Activated T-cell treated with anti-CD3 and anti-CD28 coated beads for 48 hours (primary cell): ENCODE measurements around the gene TMEM234.

Experiments used
- DNase-seq: peaks from one replicate; pipeline ENCODE4 v3.0.0-alpha.2; 2020; ENCODE audit warnings: low read depth

The TMEM234 gene

DNA sequence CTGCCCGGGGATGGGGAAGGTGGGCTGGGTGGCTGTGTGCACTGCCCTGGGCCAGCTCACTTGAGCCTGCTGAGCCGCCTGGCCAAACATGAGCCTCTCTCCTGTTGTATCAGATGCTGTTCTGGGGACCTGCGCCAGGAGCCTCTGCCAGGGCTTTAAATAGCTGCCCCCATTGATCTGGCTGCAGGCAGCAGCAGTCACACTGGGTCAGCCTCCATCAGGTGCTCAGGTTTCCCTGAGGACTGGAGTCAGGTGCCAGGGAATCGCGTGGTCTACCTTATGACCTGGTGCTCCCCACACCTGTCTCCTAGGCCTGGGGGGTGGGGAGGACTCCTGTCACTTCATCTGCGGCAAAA is 22.5 kb downstream of the TMEM234 start:
- no peak for DNase-seq

DNA sequence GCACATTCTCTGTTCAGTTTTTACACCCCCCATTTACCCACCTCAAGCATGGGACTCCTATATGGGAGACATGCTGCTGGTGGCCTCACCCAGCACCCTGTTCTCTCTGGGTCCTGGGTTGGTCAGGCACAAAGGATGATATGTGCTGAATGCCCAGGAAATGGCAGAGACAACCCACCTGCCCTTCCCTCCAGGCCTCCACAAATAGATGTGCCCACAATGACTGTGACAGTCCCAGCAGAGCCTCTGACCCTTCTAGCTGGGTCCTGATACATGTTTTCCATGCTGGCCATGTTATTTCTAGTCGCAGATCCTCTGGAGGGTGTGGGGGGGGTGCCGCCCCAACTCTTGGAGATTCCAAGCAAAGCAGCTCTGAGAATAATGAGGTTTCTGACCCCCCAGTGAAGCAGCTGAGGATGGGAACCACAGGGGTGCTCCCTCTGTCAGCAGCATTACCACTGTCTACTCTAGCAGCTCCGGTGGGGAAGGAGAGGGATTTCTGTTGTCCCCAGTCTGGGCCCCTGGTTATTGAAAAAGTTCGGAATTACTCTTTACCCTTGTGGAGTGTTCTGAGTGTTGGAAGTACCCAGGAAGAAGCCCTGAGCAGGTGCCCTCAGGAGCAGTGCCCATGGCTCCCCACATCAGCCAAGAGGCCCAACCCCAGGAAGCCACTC is 23.0 kb downstream of the TMEM234 start:
- DNase-seq: no peak

DNA sequence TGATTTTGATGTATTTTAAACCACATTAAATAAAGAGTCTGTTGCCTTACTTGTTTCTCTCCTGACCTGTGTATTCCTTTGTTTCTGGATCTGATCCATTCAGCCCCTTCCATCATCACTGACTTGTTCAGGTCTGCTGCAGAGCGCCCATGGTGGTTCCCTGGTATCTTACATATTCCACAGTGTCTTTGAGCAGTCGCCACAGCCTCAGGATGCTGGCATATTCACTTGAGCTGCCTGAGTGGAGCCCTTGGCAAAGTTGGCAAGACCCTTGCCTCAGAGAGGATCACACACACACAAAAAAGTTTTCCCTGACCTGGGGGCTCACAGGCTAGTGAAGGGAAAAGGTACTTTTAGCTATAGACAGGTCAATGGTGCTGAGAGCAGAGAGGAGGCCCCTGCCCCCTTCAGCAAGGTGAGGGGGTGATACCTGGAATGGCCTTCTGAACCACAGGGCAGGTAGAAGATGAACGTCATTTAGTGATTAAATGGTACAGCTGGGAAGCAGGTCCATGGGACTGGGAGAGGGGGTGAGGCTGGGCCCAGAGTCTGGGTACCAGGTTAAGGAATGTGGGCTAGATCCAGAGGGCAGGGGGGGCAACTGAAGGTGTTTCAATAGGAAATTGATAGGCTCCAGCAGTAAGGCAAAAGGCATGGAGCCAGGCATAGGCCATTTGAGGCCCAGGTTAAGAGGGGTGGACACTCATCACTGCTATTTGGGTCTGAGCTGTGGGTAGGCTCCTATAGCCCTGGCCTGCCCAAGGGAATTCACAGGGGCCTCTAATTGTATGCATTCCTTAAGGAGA is 23.7 kb downstream of the TMEM234 start:
- no peak for DNase-seq

DNA sequence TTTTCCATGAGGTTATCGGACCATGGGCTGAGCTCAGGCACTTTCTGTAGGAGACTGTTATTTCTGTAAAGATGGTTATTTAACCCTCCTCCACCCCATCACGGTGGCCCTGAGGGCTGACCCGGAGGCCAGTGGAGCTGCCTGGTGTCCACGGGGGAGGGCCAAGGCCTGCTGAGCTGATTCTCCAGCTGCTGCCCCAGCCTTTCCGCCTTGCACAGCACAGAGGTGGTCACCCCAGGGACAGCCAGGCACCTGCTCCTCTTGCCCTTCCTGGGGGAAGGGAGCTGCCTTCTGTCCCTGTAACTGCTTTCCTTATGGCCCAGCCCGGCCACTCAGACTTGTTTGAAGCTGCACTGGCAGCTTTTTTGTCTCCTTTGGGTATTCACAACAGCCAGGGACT is 24.3 kb downstream of the TMEM234 start:
- DNase-seq: no peak

DNA sequence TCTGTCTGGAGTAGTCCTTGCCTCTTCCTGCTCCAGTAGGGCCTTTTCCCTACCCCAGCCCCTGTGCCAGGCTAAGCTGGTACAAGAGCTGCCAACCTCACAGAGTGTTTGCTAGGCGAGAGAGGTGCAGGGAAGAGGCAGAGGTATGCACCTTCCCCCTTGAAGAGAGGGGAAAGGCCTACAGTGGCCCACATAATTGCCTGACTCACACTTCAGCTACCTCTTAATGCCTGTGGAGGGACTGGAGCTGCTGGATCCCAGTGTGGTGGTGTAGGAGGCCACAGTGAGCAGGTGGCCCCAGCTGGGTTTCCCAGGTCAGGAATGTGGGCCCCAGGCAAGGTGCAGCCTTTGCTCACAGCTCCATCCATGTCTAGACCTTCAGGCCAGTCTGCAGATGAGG is 25.1 kb downstream of the TMEM234 start:
- no peak for DNase-seq

DNA sequence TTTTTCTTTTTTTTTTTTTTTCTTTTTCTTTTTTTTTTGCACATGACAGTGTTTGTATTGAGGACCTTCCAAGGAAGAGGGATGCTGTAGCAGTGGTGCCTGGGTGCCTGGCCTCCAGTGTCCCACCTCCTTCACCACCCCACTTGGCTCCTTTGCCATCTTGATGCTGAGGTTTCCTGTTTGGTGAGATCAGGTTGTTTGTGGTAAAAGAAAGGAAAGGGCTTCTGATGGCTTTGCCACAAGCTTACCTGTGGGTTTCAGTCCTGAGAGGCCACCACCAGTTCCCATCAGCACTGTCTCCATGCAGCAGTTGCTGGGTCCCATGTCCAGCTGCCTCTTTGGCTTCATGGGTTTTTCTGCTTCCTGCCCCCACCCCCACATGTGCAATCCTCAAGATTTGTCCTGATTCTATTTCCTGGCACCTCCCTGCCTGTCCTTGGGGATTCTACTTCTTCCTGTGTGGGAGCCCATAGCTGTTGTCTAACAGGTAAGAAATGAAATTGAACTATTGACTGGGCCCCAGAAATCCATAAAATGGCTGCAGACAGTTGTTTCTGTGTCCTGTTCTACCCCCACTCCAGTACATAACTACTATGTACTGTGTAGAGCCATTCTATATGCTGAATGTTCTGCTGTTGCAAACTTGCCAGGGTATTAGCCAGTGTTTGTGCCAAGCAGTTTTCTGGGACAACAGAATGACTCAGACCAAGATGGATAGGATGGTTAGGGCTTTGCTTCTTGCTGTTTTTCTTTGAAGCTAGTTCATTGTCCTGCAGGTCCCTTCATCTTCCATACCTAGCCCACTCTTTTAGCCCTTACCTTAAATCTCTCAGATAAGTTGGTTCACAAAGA is 26.0 kb downstream of the TMEM234 start:
- DNase-seq: no peak

DNA sequence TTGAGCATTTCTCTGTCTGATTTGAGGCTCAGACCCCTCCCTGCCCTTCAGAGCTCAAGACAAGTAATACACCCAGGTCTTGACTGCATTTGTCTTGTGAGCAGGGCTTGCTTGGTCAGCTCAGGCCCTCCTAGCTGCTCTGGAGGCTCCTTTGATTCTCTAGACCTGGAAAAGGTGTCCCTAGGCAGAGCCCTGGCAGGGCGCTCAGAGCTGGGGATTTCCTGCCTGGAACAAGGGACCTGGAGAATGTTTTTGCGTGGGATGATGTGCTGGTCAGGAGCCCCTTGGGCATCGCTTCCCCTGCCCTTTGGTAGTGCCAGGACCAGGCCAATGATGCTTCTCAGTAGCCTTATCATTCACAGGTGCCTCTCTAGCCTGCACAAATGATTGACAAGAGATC is 26.6 kb downstream of the TMEM234 start:
- no peak for DNase-seq

DNA sequence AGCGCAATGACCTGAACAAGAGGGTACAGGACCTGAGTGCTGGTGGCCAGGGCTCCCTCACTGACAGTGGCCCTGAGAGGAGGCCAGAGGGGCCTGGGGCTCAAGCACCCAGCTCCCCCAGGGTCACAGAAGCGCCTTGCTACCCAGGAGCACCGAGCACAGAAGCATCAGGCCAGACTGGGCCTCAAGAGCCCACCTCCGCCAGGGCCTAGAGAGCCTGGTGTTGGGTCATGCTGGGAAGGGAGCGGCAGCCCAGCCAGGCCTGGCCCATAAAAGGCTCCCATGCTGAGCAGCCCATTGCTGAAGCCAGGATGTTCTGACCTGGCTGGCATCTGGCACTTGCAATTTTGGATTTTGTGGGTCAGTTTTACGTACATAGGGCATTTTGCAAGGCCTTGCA is 27.2 kb downstream of the TMEM234 start:
- no peak for DNase-seq

DNA sequence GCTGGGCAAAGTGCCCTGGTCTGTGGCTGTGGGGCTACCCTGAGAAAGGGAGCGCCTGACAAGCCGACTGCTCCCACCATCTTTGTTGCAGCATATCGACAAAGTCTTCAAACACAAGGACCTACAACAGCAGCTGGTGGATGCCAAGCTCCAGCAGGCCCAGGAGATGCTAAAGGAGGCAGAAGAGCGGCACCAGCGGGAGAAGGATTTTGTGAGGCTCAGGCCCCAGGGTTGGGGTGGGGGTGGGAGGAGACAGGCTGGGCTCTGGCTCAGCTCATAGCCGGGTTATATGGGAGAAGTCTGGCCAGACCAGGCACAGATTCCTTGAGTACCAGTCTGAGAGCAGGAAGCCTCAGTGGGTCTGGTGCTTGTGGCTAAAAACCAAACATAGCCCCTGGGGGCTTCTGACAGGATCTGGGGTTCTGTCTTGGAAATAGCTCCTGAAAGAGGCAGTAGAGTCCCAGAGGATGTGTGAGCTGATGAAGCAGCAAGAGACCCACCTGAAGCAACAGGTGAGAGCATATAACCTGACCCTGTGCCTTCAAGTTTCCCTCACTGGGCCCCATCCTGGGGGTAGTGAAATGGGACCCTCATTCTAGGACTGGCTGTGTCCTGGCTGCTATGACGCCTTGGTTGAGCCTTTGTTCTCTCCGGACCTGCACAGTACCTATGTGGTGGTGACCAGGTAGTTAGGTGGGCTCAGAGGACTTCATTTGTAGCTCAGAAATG is 29.8 kb downstream of the TMEM234 start:
- DNase-seq: no peak

DNA sequence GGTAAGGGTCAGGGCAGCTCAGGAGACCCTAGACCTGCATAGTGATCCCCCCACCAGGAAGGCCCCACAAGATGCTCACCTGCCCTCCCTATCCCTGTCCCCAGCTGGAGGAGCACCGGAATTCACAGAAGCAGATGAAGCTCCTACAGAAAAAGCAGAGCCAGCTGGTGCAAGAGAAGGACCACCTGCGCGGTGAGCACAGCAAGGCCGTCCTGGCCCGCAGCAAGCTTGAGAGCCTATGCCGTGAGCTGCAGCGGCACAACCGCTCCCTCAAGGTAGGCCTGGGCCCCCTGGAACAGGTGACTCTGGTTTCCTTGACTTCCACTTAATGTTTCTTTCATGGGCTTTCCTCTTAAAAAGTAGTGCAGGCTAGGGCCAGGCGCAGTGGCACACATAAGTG is 34.3 kb downstream of the TMEM234 start:
- DNase-seq: no peak

DNA sequence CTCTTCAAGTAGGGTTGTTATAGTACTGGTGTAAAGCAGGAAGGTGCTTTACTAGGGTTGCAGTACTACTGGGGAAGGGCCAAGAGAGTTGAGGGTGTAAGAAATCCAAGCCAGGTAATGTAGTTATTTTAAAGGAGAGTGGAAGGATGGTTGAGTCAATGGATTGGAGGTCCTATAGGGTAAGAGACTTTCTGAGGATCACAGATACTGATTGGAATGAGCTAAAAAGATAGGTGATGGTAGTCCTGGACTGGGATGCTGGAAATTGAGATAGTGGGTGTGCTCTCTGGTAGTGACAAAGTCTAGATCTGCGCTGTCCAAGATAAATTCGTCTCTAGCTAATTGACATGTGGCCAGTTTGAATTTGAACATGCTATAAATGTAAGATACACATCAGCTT is 35.7 kb downstream of the TMEM234 start:
- no peak for DNase-seq

DNA sequence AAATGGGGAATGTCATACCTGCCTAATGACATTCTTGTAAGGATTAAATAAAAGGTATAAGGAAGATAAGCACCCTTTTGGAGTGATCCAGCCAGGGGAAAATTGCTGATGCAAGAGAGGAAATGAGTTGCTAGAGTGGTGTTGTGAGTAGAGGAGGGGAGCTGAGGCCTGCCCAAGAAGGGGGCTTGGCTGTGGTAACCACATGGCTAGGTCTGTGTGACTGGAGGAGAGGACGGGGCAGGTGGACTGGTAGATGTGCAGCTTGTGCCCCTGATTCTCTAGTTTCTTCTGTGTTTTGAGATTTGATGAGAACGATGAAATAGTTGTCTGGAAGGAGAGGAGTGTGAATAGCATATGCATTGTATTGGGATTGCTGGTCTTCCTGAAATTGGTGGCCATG is 36.1 kb downstream of the TMEM234 start:
- no peak for DNase-seq

DNA sequence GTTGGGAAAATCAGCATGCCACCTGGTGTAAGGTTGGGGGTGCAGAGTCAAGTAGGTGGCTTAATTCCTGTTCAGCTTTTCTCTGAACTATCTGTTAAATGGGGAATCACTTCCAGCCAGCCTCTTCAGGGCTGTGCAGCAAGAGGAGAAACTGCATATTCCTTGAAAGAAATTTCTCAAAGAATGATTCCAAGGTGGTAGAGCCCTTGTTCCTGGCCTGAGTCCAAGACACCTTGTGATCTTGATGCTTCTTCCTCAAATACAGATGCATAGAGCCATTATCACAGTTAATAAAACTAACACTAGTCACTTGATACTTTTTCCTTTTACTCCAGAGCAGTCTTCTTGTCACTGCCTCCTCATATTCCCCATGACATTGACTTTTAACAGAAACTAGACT is 37.5 kb downstream of the TMEM234 start:
- no peak for DNase-seq

DNA sequence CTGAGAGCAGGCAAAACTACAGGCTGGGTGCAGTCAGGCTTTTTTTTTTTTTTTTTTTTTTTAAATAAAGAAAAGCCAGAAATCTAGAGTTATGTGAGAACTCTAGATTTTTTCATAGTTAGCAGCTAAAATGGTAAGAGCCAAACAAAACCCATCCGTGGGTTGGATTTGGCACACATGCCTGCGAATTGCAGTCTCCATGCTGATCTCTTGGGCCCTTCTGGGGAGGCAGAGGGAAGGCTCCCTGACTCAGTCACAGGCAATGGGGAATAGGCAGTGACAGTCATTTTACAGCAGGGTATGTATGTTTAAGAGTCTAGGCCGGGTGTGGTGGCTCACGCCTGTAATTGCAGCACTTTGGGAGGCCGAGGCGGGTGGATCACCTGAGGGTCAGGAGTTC is 40.1 kb downstream of the TMEM234 start:
- no peak for DNase-seq

DNA sequence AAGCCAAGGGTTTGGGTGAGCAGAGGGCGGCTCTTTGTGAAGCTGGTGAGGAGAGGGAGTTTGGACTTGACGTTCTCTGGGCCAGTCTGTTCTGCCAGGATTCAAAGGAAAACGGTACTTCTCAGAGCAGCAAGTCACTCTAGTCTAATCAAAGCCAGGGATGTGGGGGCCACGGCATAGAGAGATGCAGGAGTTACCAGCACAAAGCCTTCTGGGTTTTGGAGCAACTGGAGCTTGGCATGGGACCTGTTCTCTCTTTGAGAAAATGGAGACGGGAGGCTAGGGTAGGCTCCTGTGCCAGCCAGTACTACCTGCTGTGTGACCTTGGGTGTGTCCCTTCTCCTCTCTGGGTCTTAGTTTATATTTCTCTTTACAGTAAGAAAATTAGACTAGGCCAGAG is 40.6 kb downstream of the TMEM234 start:
- no peak for DNase-seq

DNA sequence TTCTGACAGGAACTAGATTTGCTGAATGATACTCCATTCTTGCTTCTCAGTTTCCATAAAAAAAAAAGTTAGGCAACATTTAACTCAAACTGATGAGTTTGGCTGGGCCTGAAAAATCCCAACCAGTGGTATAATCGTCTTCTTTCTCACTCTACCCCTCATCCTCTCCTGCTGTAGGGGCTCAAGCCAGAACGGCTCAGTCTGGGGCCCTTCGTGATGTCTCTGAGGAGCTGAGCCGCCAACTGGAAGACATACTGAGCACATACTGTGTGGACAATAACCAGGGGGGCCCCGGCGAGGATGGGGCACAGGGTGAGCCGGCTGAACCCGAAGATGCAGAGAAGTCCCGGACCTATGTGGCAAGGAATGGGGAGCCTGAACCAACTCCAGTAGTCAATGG is 41.1 kb downstream of the TMEM234 start:
- no peak for DNase-seq

DNA sequence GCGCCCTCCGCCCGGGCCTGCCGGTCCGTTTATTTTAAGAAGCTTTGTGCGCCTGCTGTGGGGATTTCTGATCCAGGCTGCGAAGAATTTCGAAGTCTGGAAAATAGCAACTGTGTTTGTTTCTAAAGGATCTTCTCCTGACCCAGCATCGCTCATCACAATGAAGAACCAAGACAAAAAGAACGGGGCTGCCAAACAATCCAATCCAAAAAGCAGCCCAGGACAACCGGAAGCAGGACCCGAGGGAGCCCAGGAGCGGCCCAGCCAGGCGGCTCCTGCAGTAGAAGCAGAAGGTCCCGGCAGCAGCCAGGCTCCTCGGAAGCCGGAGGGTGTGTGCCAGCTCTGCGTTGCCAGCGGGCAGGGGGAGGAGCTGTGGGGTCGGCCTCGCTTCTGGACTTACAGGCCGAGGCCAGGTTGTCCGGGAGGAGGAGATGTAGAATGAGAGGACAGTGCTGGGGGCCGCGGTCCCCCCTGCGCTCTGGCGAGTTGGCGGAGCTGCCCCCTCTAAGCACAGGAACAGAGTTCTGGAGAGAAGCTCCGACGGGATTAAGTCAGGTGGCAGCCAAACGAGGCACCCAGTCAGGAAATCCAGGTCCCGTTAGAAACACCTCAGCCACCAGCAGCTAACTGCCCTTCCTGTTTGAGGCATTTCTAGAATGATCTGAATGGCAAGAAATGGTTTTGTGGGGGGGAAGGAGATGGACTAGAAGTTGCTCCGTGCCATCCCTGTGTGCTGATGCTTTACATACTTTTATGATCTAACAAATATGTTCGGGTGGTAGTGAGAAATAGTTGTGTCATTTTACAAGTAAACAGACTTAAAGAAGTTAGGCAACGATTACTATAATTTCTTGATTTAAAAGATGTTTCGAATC is 41.7 kb downstream of the TMEM234 start:
- DNase-seq: peak; percentile 20

DNA sequence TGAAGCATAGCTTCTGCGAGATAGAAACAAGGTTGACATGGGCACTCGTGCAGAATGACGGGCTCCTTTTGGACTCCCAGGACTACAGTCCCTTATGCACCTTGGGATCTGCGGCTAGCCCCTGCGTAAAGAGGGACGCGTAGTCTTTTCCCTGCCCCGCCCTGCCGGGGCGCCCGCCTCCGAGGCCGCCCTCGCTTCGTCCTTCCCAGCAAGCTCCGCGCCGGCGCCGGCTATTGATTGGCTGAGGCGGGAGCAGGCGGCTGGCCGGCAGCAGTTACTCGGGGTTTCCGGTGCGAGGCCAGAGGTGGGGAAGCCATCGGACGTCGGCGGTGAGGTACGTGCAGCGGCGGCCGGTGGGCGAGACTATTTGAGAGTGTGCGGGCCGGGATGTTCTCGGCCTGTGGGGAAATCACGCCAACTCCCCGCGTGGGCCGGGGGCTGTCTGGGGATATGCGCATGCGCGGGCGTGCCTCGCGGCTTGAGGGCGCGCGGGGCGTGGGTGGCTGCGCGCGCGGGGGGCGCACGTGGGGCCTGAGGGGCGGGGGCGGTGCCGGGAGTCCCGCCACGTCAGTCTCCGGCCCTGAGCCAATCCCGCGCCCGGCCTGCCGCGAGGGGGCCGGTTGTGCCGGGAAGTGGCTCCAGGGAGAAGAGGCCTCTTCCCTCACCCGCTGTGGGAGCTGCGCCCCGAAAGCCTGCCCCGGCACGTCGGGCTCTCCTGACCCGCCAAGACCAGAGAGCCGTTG is 42.5 kb downstream of the TMEM234 start, which contains the start of gene TXLNA:
Gene TXLNA, plus strand, starts transcription at position 233 of the 743 bp plus-strand sequence. CDS start 671 bp downstream, outside the sequence.
- DNase-seq: peak; percentile 91

DNA sequence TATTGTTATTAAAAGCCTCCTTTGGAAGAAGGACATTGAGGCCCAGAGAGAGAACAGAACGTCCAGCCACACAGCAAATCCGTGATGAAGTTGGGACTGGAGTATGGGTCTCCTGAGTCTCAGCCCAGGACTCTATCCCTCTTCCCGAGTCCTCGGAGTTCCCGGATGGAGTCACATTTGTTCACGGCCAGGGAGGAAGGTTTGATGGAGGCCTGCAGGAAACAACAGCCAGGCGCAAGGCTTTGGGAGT is 43.0 kb downstream of the TMEM234 start:
- no peak for DNase-seq

DNA sequence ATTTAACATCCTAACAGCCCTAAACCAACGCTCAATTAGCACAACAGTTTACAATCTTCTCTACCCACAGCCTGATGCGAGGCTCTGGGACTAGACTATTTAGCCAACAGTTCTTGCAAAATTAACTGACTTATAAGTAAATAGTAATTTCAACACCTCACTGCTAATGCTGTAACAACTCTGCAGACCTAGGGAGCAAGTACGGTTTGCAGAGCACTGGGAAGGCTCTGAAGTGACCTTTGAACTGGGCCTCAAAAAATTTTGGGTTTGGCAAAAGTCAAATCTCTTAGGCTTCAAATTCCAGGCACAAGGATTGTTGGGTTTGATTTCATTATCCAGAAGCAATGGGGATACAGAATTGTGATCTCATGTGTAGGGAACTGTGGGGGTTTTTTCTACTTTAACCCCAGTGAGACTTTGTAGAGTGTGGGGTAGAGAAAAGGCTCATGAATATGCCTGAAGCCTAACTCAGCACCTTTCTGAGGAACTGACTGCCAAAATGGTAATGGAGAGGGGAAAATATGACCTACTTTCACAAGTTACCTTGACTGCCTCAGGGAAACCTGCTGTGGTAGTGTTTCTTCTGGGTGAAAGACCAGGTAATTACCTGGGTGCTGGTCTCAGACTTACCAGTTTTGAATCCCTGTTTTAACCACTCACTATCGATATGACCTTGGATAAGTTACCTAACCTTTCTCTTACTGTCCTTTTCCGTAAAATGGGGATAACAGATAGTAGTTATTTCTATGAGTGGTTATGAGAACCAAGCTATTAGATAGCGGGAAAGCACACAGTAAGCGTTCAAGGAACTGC is 43.6 kb downstream of the TMEM234 start:
- DNase-seq: no peak
